Activated CD4-positive, alpha-beta T cell treated with anti-CD3 and anti-CD28 coated beads for 36 hours (primary cell): ENCODE measurements around the gene STAG2. TPM values are rescaled to one million over a fixed set of nuclear protein-coding genes. Genes with fewer than 3 reads are reported as not detected.

ENCODE experiments used
- ATAC-seq: fragments of 200-7000 bp; cut with Tn5 transposase; one replicate; pipeline ENCODE4 v1.10.0; 2021; ENCODE audit warnings: mild to moderate bottlenecking, moderate library complexity
- CTCF ChIA-PET: fragments of 350-600 bp; sonication (Branson Sonifier 250); formaldehyde crosslinking; loops from one replicate; lab custom pipeline; 2021; ENCODE audit warnings: antibody characterized with exemption; lab: Charles Lee
- POLR2A ChIA-PET: fragments of 350-600 bp; sonication (Branson Sonifier 250); formaldehyde crosslinking; loops from one replicate; lab custom pipeline; 2021; ENCODE audit warnings: antibody characterized with exemption, inconsistent platforms; lab: Charles Lee
- DNase-seq: peaks from one replicate; pipeline ENCODE4 v3.0.0-alpha.2; 2020
- H3K27ac Mint-ChIP-seq: one replicate; pipeline ENCODE4 v1.8.0; 2021; ENCODE audit warnings: mixed read lengths
- H3K27me3 Mint-ChIP-seq: one replicate; pipeline ENCODE4 v1.8.0; 2021; ENCODE audit warnings: mixed read lengths
- H3K36me3 Mint-ChIP-seq: one replicate; pipeline ENCODE4 v1.8.0; 2021; ENCODE audit warnings: low read depth, mixed read lengths
- H3K4me1 Mint-ChIP-seq: one replicate; pipeline ENCODE4 v1.8.0; 2021; ENCODE audit warnings: mixed read lengths
- H3K4me3 Mint-ChIP-seq: one replicate; pipeline ENCODE4 v1.8.0; 2021; ENCODE audit warnings: mild to moderate bottlenecking, moderate library complexity, mixed read lengths
- H3K9me3 Mint-ChIP-seq: one replicate; pipeline ENCODE4 v1.8.0; 2021; ENCODE audit warnings: low read depth, mixed read lengths
- intact Hi-C, 2 experiments: fragments of 100-400 bp; cut with DNase I in 1 of 2; cut with micrococcal nuclease in 1 of 2; formaldehyde crosslinking; loops; one replicate each; pipeline versions ENCODE4 v1.14.2 to v1.15.1; 2022 to 2024; cut with DNase I, micrococcal nuclease
- total RNA-seq, 2 experiments: library from RNA; stranded (reverse); gene quantifications; one replicate each; pipeline ENCODE4 v1.2.3, GENCODE V29; 2021

STAG2 gene
- total RNA-seq, 2 experiments from 2014 or later: 91.1 to 104 TPM

DNA sequence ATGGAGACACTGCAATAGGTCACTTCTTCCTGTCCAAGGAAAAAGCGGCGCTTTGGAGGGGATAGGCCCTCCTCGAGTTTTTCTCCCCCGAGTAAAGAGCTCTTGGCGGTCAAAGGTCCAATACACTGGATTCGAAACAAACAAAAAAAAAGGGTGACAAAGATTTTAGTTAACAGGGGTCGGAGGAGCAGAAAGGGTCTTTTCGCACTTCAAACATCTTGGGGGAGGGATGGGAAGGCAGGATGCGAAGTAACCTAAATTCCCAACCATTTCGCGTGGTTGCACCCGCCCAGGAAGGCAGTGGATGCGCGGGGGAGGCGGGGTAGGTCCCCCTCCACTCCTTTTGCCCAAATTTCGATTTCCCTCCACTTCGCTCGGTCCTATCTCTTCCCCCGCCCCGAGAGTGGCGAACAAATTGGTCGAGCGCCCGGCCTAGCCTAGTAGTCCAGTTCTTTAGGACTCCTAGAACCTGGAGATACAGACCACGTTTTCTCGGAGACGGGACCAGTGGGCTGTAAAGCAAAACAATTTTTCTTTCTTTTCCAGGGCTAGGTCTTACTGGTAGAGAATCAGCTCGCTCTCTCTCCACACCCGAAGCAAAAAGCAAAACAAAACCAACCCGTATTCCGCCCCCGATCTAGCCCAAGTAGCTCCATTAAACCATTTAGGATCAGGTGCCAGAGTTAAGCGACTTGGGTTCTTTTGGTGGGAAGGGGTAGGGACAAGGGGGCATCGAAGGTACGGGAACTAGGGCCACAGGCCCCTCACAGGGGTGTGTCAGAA, 2.0 kb upstream of the STAG2 start:
- intact Hi-C loops: loop anchor here (1.0 to 5.0 kb wide), 11 partner anchors 51 to 388 kb away; partner anchors contain the start of genes SH2D1A (in 1 of the 2) and XIAP (in 1 of the 2)
- ATAC-seq: no peak
- H3K36me3 Mint-ChIP-seq: peaks cover 12% of the 10 kb centered on the region
- H3K4me3 Mint-ChIP-seq: peak overlapping the region; percentile 93
- POLR2A ChIA-PET: interaction anchor here (1.4 kb wide), 1 partner anchor 51 kb away, joined by 3 read pairs; no protein-coding TSS in a partner anchor
- peak overlapping the region; percentile 92 for H3K27ac Mint-ChIP-seq
- H3K9me3 Mint-ChIP-seq: no peaks in the 10 kb centered on the region
- H3K27me3 Mint-ChIP-seq: no peaks in the 10 kb centered on the region
- peaks cover 8% of the 10 kb centered on the region for H3K4me1 Mint-ChIP-seq
- peak; percentile 32 for DNase-seq
- CTCF ChIA-PET: interaction anchor here (0.7 to 2.4 kb wide), 6 partner anchors 17 to 251 kb away, joined by 3 to 6 read pairs (median 3); no protein-coding TSS in a partner anchor

DNA sequence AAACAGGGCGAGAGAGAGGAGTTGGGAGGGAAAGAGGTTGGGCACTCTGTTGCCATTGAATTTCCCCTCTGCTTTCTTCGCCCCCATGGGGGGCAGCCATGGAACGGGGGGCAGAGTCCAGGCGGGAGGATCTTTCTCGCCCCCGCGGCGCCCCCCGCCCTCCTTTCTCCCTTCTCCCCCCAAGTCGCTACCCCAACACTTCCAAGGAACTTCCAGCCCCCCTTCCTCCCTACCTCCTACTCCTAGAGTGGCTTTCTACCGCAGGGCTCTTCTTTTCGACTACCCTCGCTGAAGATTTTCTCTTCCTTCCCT, 594 bp upstream of the STAG2 start:
- peaks cover 12% of the 10 kb centered on the region for H3K36me3 Mint-ChIP-seq
- CTCF ChIA-PET: interaction anchor here (0.7 kb wide), 1 partner anchor 256 kb away, joined by 3 read pairs; no protein-coding TSS in a partner anchor
- intact Hi-C loops: loop anchor here (1.0 to 5.0 kb wide), 11 partner anchors 50 to 386 kb away; partner anchors contain the start of genes SH2D1A (in 1 of the 2) and XIAP (in 1 of the 2)
- peaks cover 20% of the 10 kb centered on the region for H3K4me1 Mint-ChIP-seq
- POLR2A ChIA-PET: interaction anchor here (0.8 kb wide), 1 partner anchor 57 kb away, joined by 4 read pairs; no protein-coding TSS in a partner anchor
- H3K4me3 Mint-ChIP-seq: peak overlapping the region; percentile 93
- H3K27me3 Mint-ChIP-seq: no peaks in the 10 kb centered on the region
- DNase-seq (no peak), ATAC-seq (no peak)
- no peaks in the 10 kb centered on the region for H3K9me3 Mint-ChIP-seq
- peak overlapping the region; percentile 100 for H3K27ac Mint-ChIP-seq

DNA sequence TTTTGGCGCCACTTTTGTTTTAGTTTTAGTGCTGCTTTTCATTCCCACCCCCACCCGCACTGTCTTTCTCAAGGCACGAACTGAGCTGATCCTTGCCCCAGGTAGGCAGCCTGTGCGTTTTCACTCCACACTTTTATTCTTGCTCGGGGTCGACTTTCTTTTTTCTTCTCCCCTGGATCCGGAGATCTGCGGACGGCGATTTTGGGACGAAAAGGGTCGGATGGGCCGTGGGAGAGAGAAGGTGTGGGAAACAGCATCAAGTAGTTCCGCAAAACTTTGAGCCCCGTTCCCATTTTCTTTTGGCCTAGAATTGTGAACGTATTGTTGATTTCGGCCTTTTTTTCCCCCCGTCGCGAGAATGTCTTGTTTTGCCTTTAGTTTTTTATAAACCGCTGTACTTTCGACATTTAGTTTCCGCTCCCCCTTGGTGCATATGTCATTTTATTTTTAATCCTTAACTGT, 531 bp downstream of the STAG2 start:
- H3K27ac Mint-ChIP-seq: peak overlapping the region; percentile 100
- ATAC-seq: peak; percentile 5
- intact Hi-C loops: loop anchor here (1.0 to 5.0 kb wide), 10 partner anchors 15 to 385 kb away; partner anchors contain the start of gene SH2D1A (in 2 of the 2)
- H3K9me3 Mint-ChIP-seq: no peaks in the 10 kb centered on the region
- H3K27me3 Mint-ChIP-seq: no peaks in the 10 kb centered on the region
- H3K4me3 Mint-ChIP-seq: peak overlapping the region; percentile 93
- CTCF ChIA-PET: interaction anchor here (1.8 kb wide), 1 partner anchor 15 kb away, joined by 8 read pairs; no protein-coding TSS in a partner anchor
- POLR2A ChIA-PET: interaction anchor here (1.0 kb wide), 2 partner anchors 48 to 124 kb away, joined by 3 to 4 read pairs; no protein-coding TSS in a partner anchor
- DNase-seq: no peak
- H3K36me3 Mint-ChIP-seq: peaks cover 15% of the 10 kb centered on the region
- peaks cover 26% of the 10 kb centered on the region for H3K4me1 Mint-ChIP-seq

DNA sequence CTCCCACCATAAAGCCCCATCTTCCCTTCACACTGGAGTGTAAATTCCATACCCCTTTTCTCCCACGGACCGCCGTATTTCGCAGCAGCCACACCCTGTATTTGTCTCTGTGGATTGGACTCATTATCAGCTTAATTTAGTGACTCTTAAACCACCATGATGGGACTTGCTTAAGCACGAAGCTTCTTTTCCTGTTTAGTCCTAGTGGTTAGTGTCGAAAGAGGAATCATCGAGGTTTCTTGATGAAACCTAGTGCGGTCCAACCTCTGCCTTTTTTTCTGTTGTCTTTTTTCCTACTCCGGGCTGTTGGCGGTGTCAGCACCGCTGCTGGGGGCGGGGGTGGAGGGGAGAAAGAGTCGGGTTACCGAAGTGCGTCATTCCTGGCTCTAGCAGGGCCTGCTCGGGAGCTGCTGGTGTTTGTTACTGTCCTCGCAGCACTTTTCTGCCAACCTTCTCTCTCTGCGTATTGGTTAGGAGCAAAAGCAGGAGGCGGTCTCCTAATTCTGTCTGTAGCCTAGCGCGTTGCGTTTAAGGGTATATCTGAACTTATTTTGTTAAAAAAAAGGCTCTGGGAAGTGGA, 1.4 kb downstream of the STAG2 start:
- DNase-seq (peak; percentile 91), ATAC-seq (peak; percentile 74)
- H3K4me3 Mint-ChIP-seq: peak overlapping the region; percentile 93
- peaks cover 27% of the 10 kb centered on the region for H3K4me1 Mint-ChIP-seq
- ChIA-PET CTCF (interaction anchor here (0.7 to 1.8 kb wide), 2 partner anchors 14 to 56 kb away, joined by 3 to 8 read pairs; no protein-coding TSS in a partner anchor), POLR2A (interaction anchor here (0.5 to 1.2 kb wide), 8 partner anchors 9 to 252 kb away, joined by 3 to 7 read pairs (median 4); no protein-coding TSS in a partner anchor)
- H3K36me3 Mint-ChIP-seq: peaks cover 15% of the 10 kb centered on the region
- no peaks in the 10 kb centered on the region for H3K9me3 Mint-ChIP-seq
- intact Hi-C loops: loop anchor here (1.0 to 5.0 kb wide), 10 partner anchors 14 to 384 kb away; partner anchors contain the start of gene SH2D1A (in 2 of the 2)
- H3K27me3 Mint-ChIP-seq: no peaks in the 10 kb centered on the region
- H3K27ac Mint-ChIP-seq: peak overlapping the region; percentile 100

DNA sequence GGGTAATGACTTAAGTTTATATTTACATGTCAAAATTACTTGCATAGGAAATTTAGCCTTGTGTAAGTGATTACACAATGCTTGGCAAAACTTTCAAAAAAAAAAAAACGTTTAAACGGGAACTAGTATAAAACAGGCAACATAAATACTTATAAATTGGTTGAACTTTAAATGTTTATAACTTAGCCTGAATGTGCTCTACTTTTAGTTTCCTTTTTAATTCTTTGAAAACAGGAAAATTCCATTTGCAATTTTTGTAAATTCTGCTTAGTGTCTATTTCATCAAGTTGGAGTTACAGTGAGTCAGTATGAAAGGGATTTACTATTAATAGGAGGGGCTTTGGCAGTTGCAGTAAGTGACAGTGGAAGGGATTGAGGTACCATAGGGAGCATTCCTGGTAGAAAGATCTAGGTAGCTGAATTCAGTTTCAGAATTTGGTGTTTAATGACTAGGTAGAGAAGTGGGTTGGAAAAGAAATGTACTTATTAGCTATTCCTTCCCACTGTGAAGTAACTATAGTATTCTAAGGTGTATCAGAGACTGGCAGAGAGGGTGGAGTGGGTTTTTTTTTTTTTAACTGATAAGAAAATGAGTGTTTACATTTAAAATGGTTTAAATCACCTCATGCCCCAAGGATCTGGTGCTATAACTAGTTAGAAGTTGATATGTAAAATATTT, 2.8 kb downstream of the STAG2 start:
- ATAC-seq: no peak
- Mint-ChIP-seq H3K4me1 (peaks cover 38% of the 10 kb centered on the region), H3K27ac (peak overlapping the region; percentile 100), H3K27me3 (no peaks in the 10 kb centered on the region), H3K9me3 (no peaks in the 10 kb centered on the region), H3K36me3 (peaks cover 15% of the 10 kb centered on the region), H3K4me3 (peak overlapping the region; percentile 93)
- intact Hi-C loops: loop anchor here in 1 of 2 experiments (5.0 kb wide), 4 partner anchors 48 to 383 kb away; partner anchors contain the start of gene SH2D1A
- DNase-seq: no peak
- CTCF ChIA-PET: interaction anchor here (1.5 kb wide), 1 partner anchor 46 kb away, joined by 3 read pairs; no protein-coding TSS in a partner anchor
- POLR2A ChIA-PET: no interaction called here

DNA sequence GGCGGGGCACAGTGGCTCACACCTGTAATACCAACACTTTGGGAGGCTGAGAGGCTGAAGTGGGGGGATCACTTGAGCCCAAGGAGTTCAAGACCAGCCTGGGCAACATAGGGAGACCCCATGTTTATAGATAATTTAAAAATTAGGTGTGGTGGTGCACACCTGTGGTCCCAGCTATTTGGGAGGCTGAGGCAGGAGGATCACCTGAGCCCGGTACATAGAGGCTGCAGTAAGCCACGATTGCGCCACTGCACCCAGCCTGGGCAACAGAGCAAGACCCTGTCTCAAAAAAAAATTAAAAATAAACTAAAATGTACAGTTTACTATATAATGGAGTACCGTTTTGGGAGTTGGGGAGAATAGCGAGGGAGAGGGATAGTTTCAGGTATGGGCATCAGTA, 4.2 kb downstream of the STAG2 start:
- Mint-ChIP-seq H3K4me3 (no peak overlapping the region), H3K36me3 (peaks cover 21% of the 10 kb centered on the region), H3K4me1 (peaks cover 49% of the 10 kb centered on the region), H3K27me3 (no peaks in the 10 kb centered on the region), H3K9me3 (no peaks in the 10 kb centered on the region), H3K27ac (peak overlapping the region; percentile 31)
- intact Hi-C loops: no loop called here
- DNase-seq (no peak), ATAC-seq (no peak)
- ChIA-PET POLR2A (no interaction called here), CTCF (interaction anchor here (1.5 kb wide), 1 partner anchor 45 kb away, joined by 3 read pairs; no protein-coding TSS in a partner anchor)

DNA sequence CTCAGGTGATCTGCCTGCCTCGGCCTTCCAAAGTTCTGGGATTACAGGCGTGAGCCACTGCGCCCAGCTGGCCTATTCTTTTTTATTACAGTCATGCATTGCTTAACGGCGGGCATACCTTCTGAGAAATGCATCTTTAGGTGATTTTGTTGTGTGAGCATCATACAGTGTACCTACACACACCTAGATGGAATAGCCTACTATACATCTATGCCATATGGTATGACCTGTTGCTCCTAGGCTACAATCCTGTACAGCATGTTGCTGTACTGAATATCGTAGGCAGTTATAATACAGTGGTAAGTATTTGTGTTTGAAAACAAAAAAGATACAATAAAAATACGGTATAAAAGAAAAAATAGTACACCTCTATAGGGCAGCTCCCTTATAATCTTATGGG, 6.0 kb downstream of the STAG2 start:
- POLR2A ChIA-PET: no interaction called here
- intact Hi-C loops: no loop called here
- Mint-ChIP-seq H3K36me3 (peaks cover 18% of the 10 kb centered on the region), H3K27ac (no peak overlapping the region), H3K27me3 (no peaks in the 10 kb centered on the region), H3K9me3 (no peaks in the 10 kb centered on the region), H3K4me3 (no peak overlapping the region), H3K4me1 (peaks cover 61% of the 10 kb centered on the region)
- DNase-seq: no peak
- no peak for ATAC-seq
- CTCF ChIA-PET: no interaction called here

DNA sequence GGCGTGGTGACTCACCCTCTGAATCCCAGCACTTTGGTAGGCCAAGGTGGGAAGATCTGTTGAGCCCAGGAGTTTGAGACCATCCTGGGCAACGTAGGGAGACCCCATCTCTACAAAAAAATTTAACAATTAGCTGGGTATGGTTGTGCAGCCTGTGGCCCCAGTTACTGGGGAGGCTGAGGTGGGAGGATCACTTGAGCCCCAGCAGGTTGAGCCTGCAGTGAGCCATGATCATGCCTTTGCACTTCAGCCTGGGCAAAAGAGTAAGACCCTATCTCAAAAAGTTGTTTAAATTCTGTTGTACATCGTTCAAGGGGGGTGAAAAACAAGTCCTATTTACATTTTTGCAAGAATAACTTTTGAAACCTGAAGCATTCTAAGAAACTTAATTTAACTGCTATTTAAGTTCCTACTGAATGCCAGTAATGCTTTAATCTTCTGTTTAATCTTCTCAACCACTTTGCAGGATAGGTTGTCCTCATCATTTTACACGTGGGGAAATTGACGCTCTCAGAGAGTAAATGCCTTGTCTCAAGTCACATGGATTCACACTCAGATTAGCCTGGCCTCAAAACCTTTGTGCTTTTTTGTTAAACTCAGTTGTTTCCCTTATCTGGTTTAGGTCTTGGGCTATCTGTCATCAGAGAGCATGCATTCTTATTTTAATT, 7.0 kb downstream of the STAG2 start:
- H3K4me1 Mint-ChIP-seq: peaks cover 61% of the 10 kb centered on the region
- ChIA-PET POLR2A (no interaction called here), CTCF (no interaction called here)
- DNase-seq (no peak), ATAC-seq (no peak)
- intact Hi-C loops: no loop called here
- no peaks in the 10 kb centered on the region for H3K27me3 Mint-ChIP-seq
- H3K27ac Mint-ChIP-seq: no peak overlapping the region
- no peak overlapping the region for H3K4me3 Mint-ChIP-seq
- H3K36me3 Mint-ChIP-seq: peaks cover 11% of the 10 kb centered on the region
- H3K9me3 Mint-ChIP-seq: no peaks in the 10 kb centered on the region

DNA sequence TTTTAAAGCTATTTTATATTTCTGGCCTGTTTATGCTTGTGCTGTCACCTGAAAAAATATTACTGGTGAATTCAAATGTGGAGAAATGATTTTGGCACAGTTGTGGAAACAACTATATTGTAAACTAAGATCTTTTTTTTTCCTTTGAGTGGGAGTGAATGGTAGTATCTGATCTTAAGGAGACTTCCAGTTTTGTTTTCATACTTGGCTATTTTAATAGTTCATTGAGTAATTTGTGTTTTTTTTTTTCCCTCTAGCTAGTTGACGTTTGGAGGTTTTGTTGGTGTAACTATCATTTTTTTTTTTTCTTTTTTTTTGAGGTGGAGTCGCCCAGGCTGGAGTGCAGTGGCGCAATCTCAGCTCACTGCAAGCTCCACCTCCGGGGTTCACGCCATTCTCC, 10.5 kb downstream of the STAG2 start:
- peaks cover 7% of the 10 kb centered on the region for H3K36me3 Mint-ChIP-seq
- ChIA-PET CTCF (interaction anchor here (0.6 kb wide), 1 partner anchor 13 kb away, joined by 3 read pairs; no protein-coding TSS in a partner anchor), POLR2A (interaction anchor here (1.7 kb wide), 1 partner anchor 9 kb away, joined by 7 read pairs; no protein-coding TSS in a partner anchor)
- H3K27me3 Mint-ChIP-seq: no peaks in the 10 kb centered on the region
- no peak for DNase-seq
- H3K9me3 Mint-ChIP-seq: no peaks in the 10 kb centered on the region
- intact Hi-C loops: no loop called here
- peak overlapping the region; percentile 58 for H3K27ac Mint-ChIP-seq
- H3K4me3 Mint-ChIP-seq: no peak overlapping the region
- ATAC-seq: no peak
- H3K4me1 Mint-ChIP-seq: peaks cover 48% of the 10 kb centered on the region

DNA sequence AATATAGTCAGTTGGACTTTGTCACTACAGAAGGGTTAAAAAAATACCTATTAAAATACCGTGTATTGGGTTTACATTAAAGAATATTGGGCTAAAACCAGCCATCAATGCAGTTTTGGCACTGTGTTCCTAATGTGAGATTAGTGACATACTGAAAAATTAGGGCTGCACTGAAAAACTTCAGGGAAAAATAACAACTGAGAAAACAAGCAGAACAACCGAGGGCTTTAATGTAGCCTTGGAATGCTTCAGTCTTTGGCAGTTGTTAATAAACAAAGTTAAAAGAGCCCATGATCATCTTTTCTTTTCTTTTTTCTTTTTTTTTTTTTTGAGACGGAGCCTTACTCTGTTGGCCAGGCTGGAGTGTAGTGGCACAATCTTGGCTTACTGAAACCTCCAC, 12.4 kb downstream of the STAG2 start:
- DNase-seq (no peak), ATAC-seq (no peak)
- Mint-ChIP-seq H3K27ac (no peak overlapping the region), H3K4me3 (no peak overlapping the region), H3K9me3 (no peaks in the 10 kb centered on the region), H3K27me3 (no peaks in the 10 kb centered on the region), H3K4me1 (peaks cover 45% of the 10 kb centered on the region), H3K36me3 (peaks cover 7% of the 10 kb centered on the region)
- POLR2A ChIA-PET: interaction anchor here (0.7 kb wide), 1 partner anchor 420 kb away, joined by 4 read pairs; no protein-coding TSS in a partner anchor
- CTCF ChIA-PET: no interaction called here
- intact Hi-C loops: no loop called here
